Heart left ventricle (tissue), 13 donors: ENCODE measurements around the gene VTI1A.

Experiments used
- POLR2A ChIP-seq, 2 donors: fragments of 450-650 bp; IDR thresholded peaks; one replicate each; pipeline ENCODE4 v1.6.1; 2017; ENCODE audit warnings: antibody characterized with exemption in 2 of 2, mild to moderate bottlenecking in 2 of 2, moderate library complexity in 2 of 2
- TF ChIP-seq, protein P1 (sequence below), 12 donors: fragments of 200-600 bp; sonication (generic) in 4 of 12; IDR thresholded peaks; one replicate each; pipeline versions ENCODE4 v1.5.0 to v1.8.0; 2018 to 2022; ENCODE audit warnings: antibody characterized with exemption in 12 of 12, mild to moderate bottlenecking in 5 of 12
- donor health status: ischemic (EF 13 %, LVEDD 7.1; RV severe dilation, severe dysfunction).
- donor health status: DM: no; HTN: yes; CAD: no.
- donor health status: DM: no; HTN: no; CAD: no.
- donor health status: ischemic (EF 25% LVEDD 6.9; RV normal size, moderate dysfunction).
- donor health status: ischemic (EF 25% LVEDD 5.7; RV mildly dilated, moderate dysfunction).
- donor health status: ischemic (EF 35%, LVEDD 5.7; RV mildly dilated, moderate dysfunction).
- donor health status: nonischemic (EF 11% LVEDD 7.7; RV severe dilation, severe dysfunction).
- donor health status: DM: yes; HTN: yes; CAD: no.
- donor health status: PGD.
- donor health status: ischemic (EF 29% LVEDD 5.4; RV normal size, mild dysfunction).
- donor health status: nonischemic (EF 23%, LVEDD 6.1; RV moderate dilation, normal function).

GRCh38 chr10:112843623-112844022, 396.6 kb downstream of the VTI1A start:
- TF ChIP-seq, protein P1, sequence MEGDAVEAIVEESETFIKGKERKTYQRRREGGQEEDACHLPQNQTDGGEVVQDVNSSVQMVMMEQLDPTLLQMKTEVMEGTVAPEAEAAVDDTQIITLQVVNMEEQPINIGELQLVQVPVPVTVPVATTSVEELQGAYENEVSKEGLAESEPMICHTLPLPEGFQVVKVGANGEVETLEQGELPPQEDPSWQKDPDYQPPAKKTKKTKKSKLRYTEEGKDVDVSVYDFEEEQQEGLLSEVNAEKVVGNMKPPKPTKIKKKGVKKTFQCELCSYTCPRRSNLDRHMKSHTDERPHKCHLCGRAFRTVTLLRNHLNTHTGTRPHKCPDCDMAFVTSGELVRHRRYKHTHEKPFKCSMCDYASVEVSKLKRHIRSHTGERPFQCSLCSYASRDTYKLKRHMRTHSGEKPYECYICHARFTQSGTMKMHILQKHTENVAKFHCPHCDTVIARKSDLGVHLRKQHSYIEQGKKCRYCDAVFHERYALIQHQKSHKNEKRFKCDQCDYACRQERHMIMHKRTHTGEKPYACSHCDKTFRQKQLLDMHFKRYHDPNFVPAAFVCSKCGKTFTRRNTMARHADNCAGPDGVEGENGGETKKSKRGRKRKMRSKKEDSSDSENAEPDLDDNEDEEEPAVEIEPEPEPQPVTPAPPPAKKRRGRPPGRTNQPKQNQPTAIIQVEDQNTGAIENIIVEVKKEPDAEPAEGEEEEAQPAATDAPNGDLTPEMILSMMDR (IDR thresholded peaks at IDR 0.05) = no peak
- no peak for TF ChIP-seq POLR2A (IDR thresholded peaks at IDR 0.05)
